Endodermal cell (in vitro differentiated cells): ENCODE measurements around the gene GPC3. TPM values are rescaled to one million over a fixed set of nuclear protein-coding genes. Genes with fewer than 3 reads are reported as not detected.

ENCODE experiments used
- DNase-seq: peaks from one replicate; pipeline ENCODE4 v3.0.0-alpha.2; 2017
- H3K27ac ChIP-seq: 2 replicates; pipeline ENCODE4 v1.5.1; 2013; ENCODE audit warnings: mild to moderate bottlenecking, low read depth, low read length, moderate library complexity
- H3K27me3 ChIP-seq: 2 replicates; pipeline ENCODE4 v1.6.1; 2013; ENCODE audit warnings: mild to moderate bottlenecking, low read length, moderate library complexity; ENCODE audit not compliant: insufficient read depth, control insufficient read depth, poor library complexity, severe bottlenecking
- H3K36me3 ChIP-seq: 2 replicates; pipeline ENCODE4 v1.7.0; 2013; ENCODE audit warnings: mild to moderate bottlenecking, low read length, moderate library complexity; ENCODE audit not compliant: control insufficient read depth, insufficient read depth
- H3K4me1 ChIP-seq: one replicate; pipeline ENCODE4 v1.7.0; 2013; ENCODE audit warnings: low read length; ENCODE audit not compliant: control insufficient read depth, insufficient read depth
- H3K4me3 ChIP-seq: 2 replicates; pipeline ENCODE4 v1.5.1; 2013; ENCODE audit warnings: mild to moderate bottlenecking, low read length, moderate library complexity
- H3K9ac ChIP-seq: 2 replicates; pipeline ENCODE4 v1.6.1; 2013; ENCODE audit warnings: mild to moderate bottlenecking, low read length, moderate library complexity; ENCODE audit not compliant: poor library complexity, severe bottlenecking; ENCODE audit errors: extremely low read depth
- H3K9me3 ChIP-seq: 2 replicates; pipeline ENCODE4 v1.6.1; 2013; ENCODE audit warnings: mild to moderate bottlenecking, low read length, moderate library complexity; ENCODE audit not compliant: control insufficient read depth
- H3K27ac Mint-ChIP-seq: 2 replicates; pipeline ENCODE4 v1.8.0; 2020; ENCODE audit warnings: mixed read lengths
- H3K27me3 Mint-ChIP-seq: 2 replicates; pipeline ENCODE4 v1.8.0; 2021; ENCODE audit warnings: mild to moderate bottlenecking, mixed read lengths; ENCODE audit not compliant: insufficient read depth
- H3K36me3 Mint-ChIP-seq: 2 replicates; pipeline ENCODE4 v1.8.0; 2020; ENCODE audit warnings: low read depth, mixed read lengths
- H3K4me1 Mint-ChIP-seq: 2 replicates; pipeline ENCODE4 v1.8.0; 2020; ENCODE audit warnings: mixed read lengths
- H3K4me3 Mint-ChIP-seq: 2 replicates; pipeline ENCODE4 v1.8.0; 2020; ENCODE audit warnings: mild to moderate bottlenecking, moderate library complexity, mixed read lengths
- H3K9me3 Mint-ChIP-seq: 2 replicates; pipeline ENCODE4 v1.8.0; 2020; ENCODE audit warnings: mild to moderate bottlenecking, mixed read lengths
- CTCF ChIP-seq: fragments of 200-600 bp; sonication (generic); conservative IDR thresholded peaks from 2 replicates; pipeline ENCODE4 v1.5.0; 2021; ENCODE audit warnings: antibody characterized with exemption, mild to moderate bottlenecking
- WGBS, 2 experiments: methylation state at CpG; one replicate each; pipeline versions ENCODE4 v1.1.5 to v1.1.7; 2013; ENCODE audit warnings: missing lambda C conversion rate in 2 of 2, mixed read lengths in 1 of 2; ENCODE audit not compliant: insufficient coverage in 1 of 2, insufficient read length in 1 of 2; 5-methylcytosine and 5-hydroxymethylcytosine counted together
- total RNA-seq, 2 donors: library from RNA; stranded (reverse); fragmentation: NEBNext Ultra II Directional in 1 of 2; extraction: Animal tissue kit (Norgen Biotek cat#: 25700) in 1 of 2; gene quantifications; 2 replicates in 1 of 2; 3 replicates in 1 of 2; pipeline ENCODE4 v1.2.1, GENCODE V29; 2021

GPC3 gene
- total RNA-seq, 2 donors from 2014 or later, result 39.5 to 125 TPM

- no peak overlapping the region for H3K27ac Mint-ChIP-seq
Measured at GRCh38 chrX:133849676-133850075, 135.7 kb downstream of the GPC3 start.

GRCh38 chrX:133847340-133847994 is 137.9 kb downstream of the GPC3 start:
- Histone ChIP-seq H3K9ac (no peak overlapping the region), H3K27ac (no peak overlapping the region), H3K4me3 (no peak overlapping the region), H3K9me3 (no peaks in the 10 kb centered on the region), H3K36me3 (no peaks in the 10 kb centered on the region), H3K4me1 (no peaks in the 10 kb centered on the region), H3K27me3 (no peaks in the 10 kb centered on the region)
- DNase-seq, result no peak
- no peak for TF ChIP-seq CTCF
- Mint-ChIP-seq H3K27ac (no peak overlapping the region), H3K27me3 (no peaks in the 10 kb centered on the region), H3K36me3 (peaks cover 3% of the 10 kb centered on the region), H3K4me1 (peaks cover 14% of the 10 kb centered on the region), H3K4me3 (no peak overlapping the region), H3K9me3 (peaks cover 2% of the 10 kb centered on the region)
- WGBS, 2 experiments, result 95 to 98% methylated on average over 4 to 5 of the region's 6 CpGs

More at GRCh38 chrX:133849676-133850075, 135.7 kb downstream of the GPC3 start:
- H3K27ac ChIP-seq, result no peak overlapping the region
- Mint-ChIP-seq H3K4me3 (no peak overlapping the region), H3K4me1 (peaks cover 14% of the 10 kb centered on the region), H3K9me3 (no peaks in the 10 kb centered on the region), H3K36me3 (no peaks in the 10 kb centered on the region), H3K27me3 (no peaks in the 10 kb centered on the region)
- TF ChIP-seq CTCF, result no peak
- H3K4me3 ChIP-seq, result no peak overlapping the region
- DNase-seq, result no peak
- H3K9me3 ChIP-seq, result no peaks in the 10 kb centered on the region
- H3K9ac ChIP-seq, result no peak overlapping the region
- H3K4me1 ChIP-seq, result no peaks in the 10 kb centered on the region
- no peaks in the 10 kb centered on the region for H3K27me3 ChIP-seq
- H3K36me3 ChIP-seq, result no peaks in the 10 kb centered on the region

GRCh38 chrX:133846311-133846710 is 139.1 kb downstream of the GPC3 start:
- Histone ChIP-seq H3K27ac (no peak overlapping the region), H3K9me3 (no peaks in the 10 kb centered on the region), H3K27me3 (no peaks in the 10 kb centered on the region), H3K4me1 (no peaks in the 10 kb centered on the region), H3K9ac (no peak overlapping the region), H3K36me3 (no peaks in the 10 kb centered on the region), H3K4me3 (no peak overlapping the region)
- Mint-ChIP-seq H3K27me3 (no peaks in the 10 kb centered on the region), H3K9me3 (peaks cover 2% of the 10 kb centered on the region), H3K4me3 (no peak overlapping the region), H3K36me3 (peaks cover 5% of the 10 kb centered on the region), H3K27ac (no peak overlapping the region), H3K4me1 (peaks cover 14% of the 10 kb centered on the region)
- TF ChIP-seq CTCF, result no peak
- 89 to 100% methylated on average over 1 to 2 of the region's 2 CpGs for WGBS, 2 experiments
- no peak for DNase-seq
